Uterus (tissue), 4 donors: Measurements from ENCODE around the gene PDE4B. TPM values are rescaled to one million over a fixed set of nuclear protein-coding genes. Genes with fewer than 3 reads are reported as not detected.
A peak's percentile ranks its signal among the peaks of the same experiment; 100 is the strongest.

Experiments
- DNase-seq, 2 donors: peaks; one replicate each; pipeline ENCODE4 v3.0.0-alpha.2; 2019 to 2020
- H3K27ac ChIP-seq, 2 donors: fragments of 200-600 bp; sonication (generic); 1 replicate in 1 of 2; 2 replicates in 1 of 2; pipeline ENCODE4 v1.5.1; 2016 to 2018
- H3K27me3 ChIP-seq, 2 donors: fragments of 200-600 bp; sonication (generic); one replicate each; pipeline ENCODE4 v1.5.1; 2018 to 2019; ENCODE audit warnings: control low read depth in 1 of 2
- H3K36me3 ChIP-seq, 2 donors: fragments of 200-600 bp; sonication (generic); one replicate each; pipeline ENCODE4 v1.5.1; 2019; ENCODE audit warnings: control low read depth in 1 of 2
- H3K4me1 ChIP-seq, 2 donors: fragments of 200-600 bp; sonication (generic); one replicate each; pipeline ENCODE4 v1.5.1; 2018 to 2019; ENCODE audit warnings: control low read depth in 1 of 2
- H3K4me3 ChIP-seq, 2 donors: fragments of 200-600 bp; sonication (generic); 1 replicate in 1 of 2; 2 replicates in 1 of 2; pipeline ENCODE4 v1.5.1; 2018 to 2019; ENCODE audit warnings: mild to moderate bottlenecking in 1 of 2
- H3K9me3 ChIP-seq, 2 donors: fragments of 200-600 bp; sonication (generic); one replicate each; pipeline ENCODE4 v1.5.1; 2019; ENCODE audit warnings: control low read depth in 1 of 2
- POLR2A ChIP-seq, 2 donors: fragments of 450-650 bp; IDR thresholded peaks; one replicate each; pipeline ENCODE4 v1.6.1; 2016; ENCODE audit warnings: antibody characterized with exemption in 2 of 2, mild to moderate bottlenecking in 1 of 2, moderate library complexity in 1 of 2
- intact Hi-C: fragments of 100-400 bp; cut with DNase I; formaldehyde crosslinking; loops from one replicate; pipeline ENCODE4 v1.15.1; 2023; ENCODE audit warnings: low total_unique reads
- total RNA-seq, 4 donors: library from RNA; depleted of rRNA in 3 of 4; stranded (reverse); fragments of >200 nt in 3 of 4; gene quantifications; one replicate each; pipeline versions ENCODE4 v1.1.0 to v1.2.4, GENCODE V29; 2014 to 2023
- TF ChIP-seq, protein P1 (sequence below), 4 experiments: fragments of 200-600 bp in 2 of 4; fragments of 450-650 bp in 2 of 4; sonication (generic) in 2 of 4; IDR thresholded peaks; one replicate each; pipeline ENCODE4 v1.5.1; 2016 to 2019; ENCODE audit warnings: antibody characterized with exemption in 4 of 4, mild to moderate bottlenecking in 2 of 4, moderate library complexity in 1 of 4
- donor health status: DM: yes; HTN: yes; CAD: no.

Gene PDE4B
- total RNA-seq, 4 donors from 2014 or later, result 6.9 to 22.9 (median 17.8) TPM

DNA sequence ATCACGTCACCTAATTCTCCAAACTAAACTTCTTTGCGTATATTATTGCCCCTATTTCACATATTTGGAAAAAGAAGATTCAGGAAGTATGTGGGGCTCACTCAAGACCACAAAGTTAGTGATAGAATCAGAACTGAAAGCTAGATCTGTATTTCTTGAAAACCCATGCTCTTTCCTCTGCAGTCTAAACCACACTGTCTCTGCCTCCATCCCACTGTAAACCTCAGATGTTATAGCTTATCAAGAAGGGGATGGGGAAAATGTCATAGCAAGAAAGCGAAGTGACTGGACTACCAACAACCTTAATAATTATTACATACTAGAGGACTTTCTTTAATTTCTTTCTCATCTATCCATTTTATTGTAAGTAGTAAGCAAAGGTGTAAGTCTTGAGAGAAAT, 483.5 kb downstream of the PDE4B start:
- Histone ChIP-seq H3K27ac (no peak overlapping the region), H3K36me3 (no peaks in the 10 kb centered on the region), H3K4me1 (peaks cover 0 to 5% of the 10 kb centered on the region in 2 donors), H3K4me3 (no peak overlapping the region), H3K27me3 (no peaks in the 10 kb centered on the region), H3K9me3 (no peaks in the 10 kb centered on the region)
- no peak for DNase-seq
- intact Hi-C loops, result loop anchor here (10.0 kb wide), 1 partner anchor 59 kb away; no protein-coding TSS in a partner anchor
- TF ChIP-seq, protein P1, sequence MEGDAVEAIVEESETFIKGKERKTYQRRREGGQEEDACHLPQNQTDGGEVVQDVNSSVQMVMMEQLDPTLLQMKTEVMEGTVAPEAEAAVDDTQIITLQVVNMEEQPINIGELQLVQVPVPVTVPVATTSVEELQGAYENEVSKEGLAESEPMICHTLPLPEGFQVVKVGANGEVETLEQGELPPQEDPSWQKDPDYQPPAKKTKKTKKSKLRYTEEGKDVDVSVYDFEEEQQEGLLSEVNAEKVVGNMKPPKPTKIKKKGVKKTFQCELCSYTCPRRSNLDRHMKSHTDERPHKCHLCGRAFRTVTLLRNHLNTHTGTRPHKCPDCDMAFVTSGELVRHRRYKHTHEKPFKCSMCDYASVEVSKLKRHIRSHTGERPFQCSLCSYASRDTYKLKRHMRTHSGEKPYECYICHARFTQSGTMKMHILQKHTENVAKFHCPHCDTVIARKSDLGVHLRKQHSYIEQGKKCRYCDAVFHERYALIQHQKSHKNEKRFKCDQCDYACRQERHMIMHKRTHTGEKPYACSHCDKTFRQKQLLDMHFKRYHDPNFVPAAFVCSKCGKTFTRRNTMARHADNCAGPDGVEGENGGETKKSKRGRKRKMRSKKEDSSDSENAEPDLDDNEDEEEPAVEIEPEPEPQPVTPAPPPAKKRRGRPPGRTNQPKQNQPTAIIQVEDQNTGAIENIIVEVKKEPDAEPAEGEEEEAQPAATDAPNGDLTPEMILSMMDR (IDR thresholded peaks at IDR 0.05), result no peak
- no peak for TF ChIP-seq POLR2A (IDR thresholded peaks at IDR 0.05)

- H3K4me1 ChIP-seq, result no peaks in the 10 kb centered on the region
- H3K27me3 ChIP-seq, result no peaks in the 10 kb centered on the region
- H3K4me3 ChIP-seq, result no peak overlapping the region
- no peak for DNase-seq
- H3K9me3 ChIP-seq, result no peaks in the 10 kb centered on the region
- no peak for TF ChIP-seq POLR2A (IDR thresholded peaks at IDR 0.05)
- TF ChIP-seq, protein P1 (IDR thresholded peaks at IDR 0.05), result no peak
- no peak overlapping the region for H3K27ac ChIP-seq
- intact Hi-C loops, result loop anchor here (10.0 kb wide), 1 partner anchor 56 kb away; no protein-coding TSS in a partner anchor
- H3K36me3 ChIP-seq, result no peaks in the 10 kb centered on the region
Observed at GRCh38 chr1:66278260-66279021, 485.7 kb downstream of the PDE4B start.

- H3K9me3 ChIP-seq, result no peaks in the 10 kb centered on the region
- TF ChIP-seq, protein P1 (IDR thresholded peaks at IDR 0.05), result no peak
- no peak for TF ChIP-seq POLR2A (IDR thresholded peaks at IDR 0.05)
- H3K27ac ChIP-seq, result no peak overlapping the region
- DNase-seq, result no peak
- H3K27me3 ChIP-seq, result no peaks in the 10 kb centered on the region
- H3K36me3 ChIP-seq, result no peaks in the 10 kb centered on the region
- no peaks in the 10 kb centered on the region for H3K4me1 ChIP-seq
- intact Hi-C loops, result no loop called here
- H3K4me3 ChIP-seq, result no peak overlapping the region
Observed at GRCh38 chr1:66281808-66282207, 489.1 kb downstream of the PDE4B start.

- H3K4me3 ChIP-seq, result no peak overlapping the region
- no peak for TF ChIP-seq POLR2A (IDR thresholded peaks at IDR 0.05)
- TF ChIP-seq, protein P1 (IDR thresholded peaks at IDR 0.05), result no peak
- H3K27me3 ChIP-seq, result no peaks in the 10 kb centered on the region
- peak overlapping the region in 1 of 2 donors; percentile 3 for H3K27ac ChIP-seq
- DNase-seq, result peak; percentile 23 to 25
- no peaks in the 10 kb centered on the region for H3K4me1 ChIP-seq
- no peaks in the 10 kb centered on the region for H3K36me3 ChIP-seq
- intact Hi-C loops, result no loop called here
- H3K9me3 ChIP-seq, result no peaks in the 10 kb centered on the region
Observed at GRCh38 chr1:66282343-66282852, 489.7 kb downstream of the PDE4B start.

DNA sequence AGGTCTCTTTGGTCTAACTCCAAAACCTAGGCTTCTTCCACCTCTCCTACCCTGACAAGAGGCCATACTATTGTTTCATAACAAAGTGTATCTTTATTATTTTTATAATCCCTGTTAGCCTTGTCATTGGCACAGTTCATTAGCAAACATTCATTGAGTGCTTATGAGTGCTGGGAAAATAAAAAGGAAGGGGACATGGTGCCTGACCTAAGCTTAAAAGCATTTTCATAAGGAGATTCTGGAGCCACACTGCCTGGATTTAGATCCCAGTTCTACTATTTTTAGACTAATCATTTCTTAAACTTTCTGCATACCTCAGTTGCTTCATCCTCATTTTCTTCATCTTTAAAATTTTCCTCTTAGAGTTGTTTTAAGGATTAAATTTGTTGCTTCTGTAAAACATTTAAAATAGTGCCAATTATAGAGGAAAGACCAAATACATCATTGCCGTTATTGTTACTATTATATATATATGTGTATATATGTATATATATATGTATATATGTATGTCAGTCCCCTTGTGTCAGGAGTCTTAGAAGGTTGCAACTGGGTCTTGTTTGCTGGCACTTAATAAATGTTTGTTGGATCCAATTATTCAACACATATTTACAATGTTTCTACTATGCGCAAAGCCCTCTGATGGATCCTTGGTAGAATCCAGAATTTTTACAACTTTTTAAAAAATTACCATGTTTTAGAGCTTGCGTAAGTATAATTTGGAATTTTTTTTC, 490.4 kb downstream of the PDE4B start:
- no peaks in the 10 kb centered on the region for H3K36me3 ChIP-seq
- H3K27ac ChIP-seq, result peak overlapping the region in 1 of 2 donors; percentile 3
- H3K9me3 ChIP-seq, result no peaks in the 10 kb centered on the region
- H3K4me3 ChIP-seq, result no peak overlapping the region
- H3K4me1 ChIP-seq, result no peaks in the 10 kb centered on the region
- intact Hi-C loops, result no loop called here
- no peak for TF ChIP-seq POLR2A (IDR thresholded peaks at IDR 0.05)
- TF ChIP-seq, protein P1 (IDR thresholded peaks at IDR 0.05), result no peak
- no peak for DNase-seq
- H3K27me3 ChIP-seq, result no peaks in the 10 kb centered on the region
